HG03066 (cell line): Measurements from ENCODE around the gene WWC1.

Experiments used
- ATAC-seq: cut with Tn5 transposase; IDR thresholded peaks from one replicate; pipeline ENCODE4 v1.9.1; 2021; ENCODE audit warnings: low read depth; ENCODE audit not compliant: unreplicated experiment

The WWC1 gene

GRCh38 chr5:168401880-168402279 is 110.4 kb downstream of the WWC1 start:
- no peak for ATAC-seq

DNA sequence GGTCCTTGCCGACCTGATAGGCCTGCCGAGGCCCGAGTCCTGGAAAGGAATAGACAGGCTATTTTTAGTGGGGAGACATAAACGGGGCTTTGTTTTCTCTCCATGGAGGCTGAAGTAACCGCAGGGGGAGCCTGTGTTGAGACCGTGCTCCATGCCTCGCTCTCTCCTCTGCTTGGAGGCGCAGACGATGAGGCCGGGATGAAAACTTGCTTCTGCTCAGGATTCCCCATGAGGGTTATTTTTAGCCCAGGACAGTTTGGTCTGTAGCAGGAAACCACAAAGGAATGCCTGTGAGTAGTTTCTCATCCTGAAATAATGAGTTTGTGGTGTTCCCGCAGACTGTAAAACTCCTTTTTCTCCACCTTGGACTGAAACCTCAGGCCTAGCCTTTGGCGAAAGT is 112.9 kb downstream of the WWC1 start:
- no peak for ATAC-seq

DNA sequence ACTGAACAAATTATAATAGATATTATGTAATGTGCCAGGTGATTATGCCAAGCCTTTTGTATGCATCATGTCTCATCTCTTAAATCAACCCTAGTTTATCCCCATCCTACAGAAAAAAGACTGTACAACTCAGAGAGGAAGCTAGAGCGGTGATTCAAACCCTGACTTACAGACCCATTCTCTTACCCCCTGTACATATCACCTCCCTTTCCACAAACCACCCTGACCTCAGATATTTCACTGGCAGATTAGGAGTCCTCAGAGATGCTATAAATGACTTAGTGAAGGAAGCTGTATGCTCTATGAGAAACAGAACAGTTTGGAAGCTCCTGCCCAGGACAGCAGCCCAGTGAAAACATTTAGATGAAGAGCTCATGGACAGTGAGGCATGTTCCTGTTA is 115.8 kb downstream of the WWC1 start:
- no peak for ATAC-seq

GRCh38 chr5:168408561-168409305 is 117.3 kb downstream of the WWC1 start:
- ATAC-seq = no peak

DNA sequence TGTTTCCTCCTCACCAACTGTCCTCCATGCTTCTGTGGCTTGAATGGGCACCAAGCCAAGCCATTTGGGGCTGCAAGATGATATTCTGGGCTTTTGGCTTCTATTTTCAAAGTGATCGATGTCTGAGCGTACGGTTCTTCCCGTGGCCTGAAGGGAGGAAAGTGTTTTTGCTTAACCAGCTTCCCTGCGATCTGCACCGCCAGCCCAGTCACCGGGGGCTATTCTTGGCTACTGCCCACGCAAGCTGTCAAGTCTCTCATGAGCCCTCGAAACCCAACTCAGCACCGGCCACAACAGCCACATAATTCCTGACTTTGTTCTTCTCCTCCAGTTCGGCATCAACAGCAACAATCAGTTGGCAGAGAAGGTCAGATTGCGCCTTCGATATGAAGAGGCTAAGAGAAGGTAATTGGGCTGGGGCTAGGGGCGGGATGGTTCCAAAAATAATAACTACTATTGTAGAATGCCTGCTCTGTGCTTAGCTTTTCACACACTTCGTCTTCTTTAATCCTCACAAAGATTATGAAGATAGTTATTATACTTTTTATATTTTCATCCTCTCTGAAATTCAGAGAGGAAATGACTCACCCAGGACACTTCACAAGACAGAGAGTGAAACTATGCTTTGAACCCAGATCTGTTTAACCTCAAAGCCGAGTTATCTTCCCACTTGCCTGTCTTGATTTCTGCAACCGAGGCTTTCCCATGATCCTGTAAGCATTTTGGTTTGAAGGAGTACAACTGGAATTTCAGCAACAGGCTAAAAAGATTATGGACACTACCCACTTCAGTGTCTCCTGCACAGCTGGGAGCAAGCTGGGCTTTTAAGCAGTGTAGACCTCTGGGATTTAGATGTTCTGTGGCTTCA is 118.4 kb downstream of the WWC1 start:
- peak; percentile 53 for ATAC-seq

GRCh38 chr5:168411871-168412270 is 120.4 kb downstream of the WWC1 start:
- ATAC-seq = no peak

DNA sequence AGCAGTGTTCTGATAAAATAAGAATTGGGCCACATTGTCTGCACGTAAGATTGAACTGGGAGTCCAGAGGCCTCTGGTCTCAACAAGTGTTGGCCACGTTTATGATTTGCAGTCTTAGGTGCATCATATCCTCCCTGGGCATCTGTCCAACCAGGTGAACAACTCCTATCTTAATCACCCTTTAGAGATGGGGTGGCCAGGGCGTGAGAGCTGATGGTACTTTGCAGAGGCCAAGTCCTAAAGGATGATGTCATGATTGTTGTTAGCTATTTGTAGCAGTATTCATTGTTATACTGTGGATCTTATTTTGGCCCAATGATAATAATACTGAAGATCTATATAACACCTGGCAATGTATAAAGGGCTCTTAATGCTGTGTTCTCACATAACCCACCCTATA is 121.6 kb downstream of the WWC1 start:
- no peak for ATAC-seq

DNA sequence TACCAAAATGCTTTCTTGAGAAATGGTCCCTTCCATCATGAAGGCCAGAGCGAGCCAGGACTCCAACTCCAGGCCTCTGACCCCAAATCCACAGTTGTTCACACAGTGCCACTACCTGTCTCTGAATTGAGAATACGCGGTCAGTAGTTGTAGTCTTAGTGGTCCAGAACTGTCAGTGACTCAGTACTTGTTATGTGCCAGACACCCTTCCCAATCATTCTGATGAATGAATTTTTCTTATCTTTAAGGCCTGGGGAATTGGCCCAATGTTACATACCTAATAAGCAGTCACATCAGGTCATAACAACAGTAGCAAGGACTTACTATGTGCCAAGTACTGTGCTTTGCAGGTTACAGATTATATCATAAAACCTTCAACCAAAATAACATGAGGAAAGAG is 122.2 kb downstream of the WWC1 start:
- ATAC-seq = no peak

GRCh38 chr5:168415401-168415800 is 124.0 kb downstream of the WWC1 start:
- ATAC-seq = no peak

DNA sequence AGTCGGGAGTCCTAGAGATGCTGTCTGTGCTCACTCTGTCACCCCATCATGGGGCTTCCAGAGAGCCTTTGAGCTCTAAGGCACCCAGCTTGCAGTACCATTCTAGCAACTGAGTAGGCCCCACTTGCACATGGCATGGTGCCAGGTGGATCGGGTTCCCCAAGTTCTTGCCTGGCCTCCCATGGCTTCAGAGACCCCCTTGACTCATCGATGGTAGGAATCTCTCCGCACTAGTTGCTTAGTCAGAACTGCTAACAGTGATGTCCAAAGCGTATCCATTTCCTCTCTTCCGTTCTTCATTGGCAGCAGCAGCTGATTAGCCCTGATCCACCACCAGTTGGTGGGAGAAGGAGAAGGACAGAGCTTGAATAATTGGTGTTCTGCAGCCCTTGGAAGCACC is 124.5 kb downstream of the WWC1 start:
- ATAC-seq = no peak

- no peak for ATAC-seq
These were observed 126.4 kb downstream of the WWC1 start for GRCh38 chr5:168417731-168418429.

DNA sequence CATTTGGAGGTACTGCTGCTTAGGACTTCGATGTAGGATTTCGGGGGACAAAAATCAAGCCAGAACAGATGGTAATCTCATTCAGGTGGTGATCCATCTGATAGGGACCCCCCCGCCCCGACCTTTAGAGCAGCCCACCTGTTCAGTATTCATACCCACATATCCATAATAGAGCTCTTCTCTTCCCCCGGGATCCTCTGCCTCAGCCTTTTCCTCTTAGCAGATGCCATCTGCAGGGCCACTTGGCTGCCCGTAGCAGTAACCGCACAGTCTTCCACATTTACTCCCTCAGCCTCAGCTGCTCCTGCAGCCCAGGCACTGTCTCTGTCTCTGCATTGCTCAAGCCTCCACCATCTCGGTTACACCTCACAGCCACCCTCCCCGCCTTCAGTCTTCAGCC is 129.0 kb downstream of the WWC1 start:
- ATAC-seq = no peak

- ATAC-seq = no peak
These were observed 131.0 kb downstream of the WWC1 start for GRCh38 chr5:168422431-168422830.

- ATAC-seq = no peak
These were observed 132.0 kb downstream of the WWC1 start for GRCh38 chr5:168423478-168423877.

DNA sequence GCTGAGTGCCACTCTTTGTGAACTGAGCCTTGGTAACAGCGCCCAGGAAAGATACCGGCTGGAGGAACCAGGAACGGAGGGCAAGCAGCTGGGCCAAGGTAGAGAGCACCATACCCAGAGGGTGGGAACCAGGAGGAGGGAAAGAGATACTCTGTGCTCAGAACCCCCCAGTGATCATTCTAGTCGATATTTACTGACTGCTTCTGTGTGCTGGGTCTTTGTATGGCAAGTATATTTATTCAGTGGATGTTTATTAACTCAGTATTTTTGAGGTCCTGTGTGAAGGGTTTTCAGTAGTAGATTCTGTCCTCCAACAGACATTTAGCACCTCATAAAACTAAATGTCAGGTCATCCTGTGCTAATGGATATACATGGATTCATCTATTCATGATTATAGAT is 132.5 kb downstream of the WWC1 start:
- ATAC-seq = no peak

DNA sequence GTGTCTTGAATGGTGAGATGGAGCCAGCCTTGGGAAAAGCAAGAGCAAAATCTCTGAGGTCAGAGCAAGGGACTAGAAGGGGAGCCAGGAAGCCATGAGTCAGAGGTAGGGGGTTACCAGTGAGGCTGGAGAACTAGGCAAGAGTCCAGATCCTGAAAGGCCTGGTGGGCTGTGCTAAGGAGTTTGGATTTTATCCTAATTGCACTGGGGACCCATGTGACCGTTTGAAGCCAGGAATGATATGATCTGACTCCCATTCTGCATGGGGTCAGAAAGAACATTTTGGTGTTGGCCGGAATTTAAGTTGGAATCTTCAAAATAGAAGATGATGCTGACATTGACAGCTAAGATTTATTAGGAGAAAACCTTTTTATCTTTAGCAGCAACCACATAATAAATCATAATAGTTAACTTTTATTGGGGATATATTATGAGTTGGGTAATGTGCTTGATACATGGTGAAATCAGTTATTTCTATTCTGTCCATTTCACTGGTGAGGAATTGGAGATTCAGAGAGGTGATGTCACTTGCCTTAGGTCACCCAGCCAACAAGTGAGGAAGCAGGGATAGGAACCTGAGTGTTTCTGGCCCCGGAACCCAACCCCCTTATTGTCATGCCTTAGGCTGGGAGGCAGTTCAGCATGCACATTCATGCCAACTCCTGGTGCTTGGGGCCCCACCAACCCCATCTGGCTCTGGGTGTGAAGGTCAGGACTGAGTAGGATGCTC is 133.3 kb downstream of the WWC1 start:
- ATAC-seq = no peak

- ATAC-seq = no peak
These were observed 134.8 kb downstream of the WWC1 start for GRCh38 chr5:168426007-168426863.

DNA sequence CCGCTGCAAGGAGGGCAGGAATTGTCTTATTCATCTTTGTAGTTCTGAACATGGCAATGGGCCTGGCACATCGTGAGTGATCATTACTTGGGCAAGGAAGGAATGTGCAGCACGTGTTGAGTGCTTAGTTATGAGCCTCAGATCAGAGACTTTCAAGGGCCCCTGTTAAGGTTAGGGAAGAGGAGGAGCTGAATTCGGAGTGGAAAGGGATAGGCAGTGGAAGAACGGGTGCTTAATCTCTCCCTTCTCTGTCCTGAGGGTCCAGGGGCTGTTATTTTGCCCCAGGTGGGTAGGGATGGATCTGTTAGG is 135.4 kb downstream of the WWC1 start:
- no peak for ATAC-seq

- no peak for ATAC-seq
These were observed 135.8 kb downstream of the WWC1 start for GRCh38 chr5:168427224-168427623.

DNA sequence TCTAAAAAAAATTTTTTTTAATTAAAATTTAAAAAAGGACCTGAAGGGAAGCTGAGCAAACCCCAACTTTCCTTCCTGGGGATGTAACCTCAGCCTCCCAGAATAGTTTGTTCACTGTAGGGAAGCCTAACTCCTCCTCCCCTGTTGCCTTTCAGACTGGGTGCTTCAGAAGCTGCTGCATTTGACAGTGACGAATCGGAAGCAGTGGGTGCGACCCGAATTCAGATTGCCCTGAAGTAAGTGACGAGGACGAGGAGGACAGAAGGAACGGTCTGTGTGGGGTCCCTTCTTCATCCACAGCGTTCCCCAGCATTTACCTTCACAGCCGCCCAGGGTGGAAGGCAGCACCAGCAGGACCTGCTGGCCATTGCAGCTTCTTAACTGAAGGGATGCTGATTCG is 137.1 kb downstream of the WWC1 start:
- no peak for ATAC-seq
